HepG2 (cell line): ENCODE results near the gene BMF. TPM values are rescaled to one million over a fixed set of nuclear protein-coding genes. Genes with fewer than 3 reads are reported as not detected.

ENCODE experiments used
- BCL6 ChIP-seq: IDR thresholded peaks from 2 replicates; pipeline ENCODE4 v1.6.1; 2016; ENCODE audit warnings: missing genetic modification reagents, missing compliant biosample characterization
- DMAP1 ChIP-seq: IDR thresholded peaks from 2 replicates; pipeline ENCODE4 v1.6.1; 2016
- DPF2 ChIP-seq: sonication (generic); formaldehyde crosslinking; IDR thresholded peaks from 2 replicates; pipeline ENCODE4 v1.4.0; 2020; ENCODE audit warnings: mild to moderate bottlenecking, low read depth, missing genetic modification reagents, borderline replicate concordance
- HDAC1 ChIP-seq: sonication (generic); formaldehyde crosslinking; IDR thresholded peaks from 2 replicates; pipeline ENCODE4 v1.5.1; 2020; ENCODE audit warnings: mild to moderate bottlenecking, missing genetic modification reagents
- HNRNPLL ChIP-seq: fragments of 200-400 bp; formaldehyde crosslinking; IDR thresholded peaks from 2 replicates; pipeline ENCODE4 v1.6.1; 2017; ENCODE audit warnings: mild to moderate bottlenecking, low read depth, low read length; ENCODE audit not compliant: poor library complexity, severe bottlenecking
- MYNN ChIP-seq: sonication (generic); formaldehyde crosslinking; IDR thresholded peaks from 2 replicates; pipeline ENCODE4 v1.4.0; 2020; ENCODE audit warnings: mild to moderate bottlenecking, low read depth, missing genetic modification reagents
- NR2C2 ChIP-seq: sonication (generic); formaldehyde crosslinking; IDR thresholded peaks from 2 replicates; pipeline ENCODE4 v1.4.0; 2020; ENCODE audit warnings: missing genetic modification reagents, mild to moderate bottlenecking, moderate library complexity, borderline replicate concordance
- SMYD3 ChIP-seq: sonication (generic); formaldehyde crosslinking; IDR thresholded peaks from 2 replicates; pipeline ENCODE4 v1.8.1; 2023; ENCODE audit warnings: mild to moderate bottlenecking, missing genetic modification reagents
- SNAPC2 ChIP-seq: sonication (generic); formaldehyde crosslinking; IDR thresholded peaks from 2 replicates; pipeline ENCODE4 v1.8.1; 2022; ENCODE audit warnings: mild to moderate bottlenecking, missing genetic modification reagents
- STAT5B ChIP-seq: sonication (generic); formaldehyde crosslinking; IDR thresholded peaks from 2 replicates; pipeline ENCODE4 v1.4.0; 2020; ENCODE audit warnings: missing genetic modification reagents
- TEAD3 ChIP-seq: optimal IDR thresholded peaks from 2 replicates; pipeline ENCODE3; 2016; ENCODE audit warnings: borderline replicate concordance
- THYN1 ChIP-seq: sonication (generic); formaldehyde crosslinking; IDR thresholded peaks from 2 replicates; pipeline ENCODE4 v1.8.1; 2023; ENCODE audit warnings: low read depth, mild to moderate bottlenecking, moderate library complexity, missing genetic modification reagents, borderline replicate concordance
- ZKSCAN8 ChIP-seq: IDR thresholded peaks from 2 replicates; pipeline ENCODE4 v1.6.1; 2016; ENCODE audit warnings: borderline replicate concordance, missing genetic modification reagents, missing compliant biosample characterization
- ZMYM2 ChIP-seq: sonication (generic); formaldehyde crosslinking; IDR thresholded peaks from 2 replicates; pipeline ENCODE4 v1.8.0; 2022; ENCODE audit warnings: mild to moderate bottlenecking, missing genetic modification reagents
- ZNF607 ChIP-seq: sonication (generic); formaldehyde crosslinking; IDR thresholded peaks from 2 replicates; pipeline ENCODE4 v1.5.1; 2020; ENCODE audit warnings: missing genetic modification reagents, mild to moderate bottlenecking, borderline replicate concordance
- polyA plus RNA-seq, 8 experiments: library from polyadenylated mRNA; depleted of rRNA in 3 of 8; stranded (reverse) in 7 of 8; unstranded in 1 of 8; fragments of >200 nt; fragmentation: Illumina TruSeq in 4 of 8; extraction: Trizol in 4 of 8; gene quantifications; 2 replicates each; pipeline versions ENCODE4 v1.2.1 to v1.2.3, GENCODE V29; 2011 to 2016; ENCODE audit warnings: low read depth in 4 of 8, missing spikeins in 1 of 8, mixed read lengths in 1 of 8; ENCODE audit not compliant: insufficient read depth in 1 of 8
- total RNA-seq, 5 experiments: library from RNA; depleted of rRNA; stranded (reverse); fragments of >200 nt; fragmentation: Illumina TruSeq; extraction: Trizol; gene quantifications; 2 replicates each; pipeline ENCODE4 v1.2.3, GENCODE V29; 2016; ENCODE audit warnings: low read depth in 1 of 5
- TF ChIP-seq, protein P1 (sequence below): sonication (generic); formaldehyde crosslinking; IDR thresholded peaks from 2 replicates; pipeline ENCODE4 v1.4.0; 2020; ENCODE audit warnings: mild to moderate bottlenecking, missing genetic modification reagents, borderline replicate concordance
- TF ChIP-seq, protein P2 (sequence below), 2 experiments: IDR thresholded peaks; 2 replicates each; pipeline ENCODE4 v1.6.1; 2011 to 2012; ENCODE audit warnings: low read length in 2 of 2, borderline replicate concordance in 1 of 2, low read depth in 1 of 2, mild to moderate bottlenecking in 1 of 2, moderate library complexity in 1 of 2
- TF ChIP-seq, protein P3 (sequence below): sonication (generic); formaldehyde crosslinking; IDR thresholded peaks from 2 replicates; pipeline ENCODE4 v1.8.0; 2023; ENCODE audit warnings: mild to moderate bottlenecking, missing genetic modification reagents
- TF ChIP-seq, protein P4 (sequence below): sonication (generic); formaldehyde crosslinking; conservative IDR thresholded peaks from 2 replicates; pipeline ENCODE4 v1.4.0; 2020; ENCODE audit warnings: missing genetic modification reagents

The BMF gene
- total and polyA plus RNA-seq, 2 of the 13 experiments (the other 11 are each of a cell fraction or from before 2014, with no cell fraction given): 8.7 to 15.9 TPM

DNA sequence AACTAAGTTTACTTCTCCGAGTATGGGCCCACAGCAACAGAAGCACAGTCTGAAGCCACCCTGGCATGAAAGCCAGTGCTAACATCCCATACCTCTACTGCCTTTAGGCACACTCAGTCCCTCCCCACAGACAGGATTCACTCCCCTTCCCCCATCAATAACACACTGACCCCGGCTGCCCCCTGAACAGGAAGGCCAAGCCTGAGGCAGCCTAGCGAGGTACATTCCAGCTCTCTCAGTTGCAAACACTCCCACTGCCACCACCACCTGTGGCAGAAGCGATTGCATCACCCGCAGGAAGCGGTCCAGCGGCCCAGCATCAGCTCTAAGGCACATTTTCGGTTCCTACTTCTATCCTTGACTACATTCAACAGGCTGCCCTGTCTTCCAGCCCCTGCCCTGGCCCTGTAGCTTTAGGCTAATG lies 7.0 kb upstream of the BMF start (continued):
- TF ChIP-seq, protein P1, sequence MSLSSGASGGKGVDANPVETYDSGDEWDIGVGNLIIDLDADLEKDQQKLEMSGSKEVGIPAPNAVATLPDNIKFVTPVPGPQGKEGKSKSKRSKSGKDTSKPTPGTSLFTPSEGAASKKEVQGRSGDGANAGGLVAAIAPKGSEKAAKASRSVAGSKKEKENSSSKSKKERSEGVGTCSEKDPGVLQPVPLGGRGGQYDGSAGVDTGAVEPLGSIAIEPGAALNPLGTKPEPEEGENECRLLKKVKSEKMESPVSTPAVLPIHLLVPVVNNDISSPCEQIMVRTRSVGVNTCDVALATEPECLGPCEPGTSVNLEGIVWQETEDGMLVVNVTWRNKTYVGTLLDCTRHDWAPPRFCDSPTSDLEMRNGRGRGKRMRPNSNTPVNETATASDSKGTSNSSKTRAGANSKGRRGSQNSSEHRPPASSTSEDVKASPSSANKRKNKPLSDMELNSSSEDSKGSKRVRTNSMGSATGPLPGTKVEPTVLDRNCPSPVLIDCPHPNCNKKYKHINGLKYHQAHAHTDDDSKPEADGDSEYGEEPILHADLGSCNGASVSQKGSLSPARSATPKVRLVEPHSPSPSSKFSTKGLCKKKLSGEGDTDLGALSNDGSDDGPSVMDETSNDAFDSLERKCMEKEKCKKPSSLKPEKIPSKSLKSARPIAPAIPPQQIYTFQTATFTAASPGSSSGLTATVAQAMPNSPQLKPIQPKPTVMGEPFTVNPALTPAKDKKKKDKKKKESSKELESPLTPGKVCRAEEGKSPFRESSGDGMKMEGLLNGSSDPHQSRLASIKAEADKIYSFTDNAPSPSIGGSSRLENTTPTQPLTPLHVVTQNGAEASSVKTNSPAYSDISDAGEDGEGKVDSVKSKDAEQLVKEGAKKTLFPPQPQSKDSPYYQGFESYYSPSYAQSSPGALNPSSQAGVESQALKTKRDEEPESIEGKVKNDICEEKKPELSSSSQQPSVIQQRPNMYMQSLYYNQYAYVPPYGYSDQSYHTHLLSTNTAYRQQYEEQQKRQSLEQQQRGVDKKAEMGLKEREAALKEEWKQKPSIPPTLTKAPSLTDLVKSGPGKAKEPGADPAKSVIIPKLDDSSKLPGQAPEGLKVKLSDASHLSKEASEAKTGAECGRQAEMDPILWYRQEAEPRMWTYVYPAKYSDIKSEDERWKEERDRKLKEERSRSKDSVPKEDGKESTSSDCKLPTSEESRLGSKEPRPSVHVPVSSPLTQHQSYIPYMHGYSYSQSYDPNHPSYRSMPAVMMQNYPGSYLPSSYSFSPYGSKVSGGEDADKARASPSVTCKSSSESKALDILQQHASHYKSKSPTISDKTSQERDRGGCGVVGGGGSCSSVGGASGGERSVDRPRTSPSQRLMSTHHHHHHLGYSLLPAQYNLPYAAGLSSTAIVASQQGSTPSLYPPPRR (CRISPR knock-in tag): no peak
- peak; percentile 40; the same call in 1 of the 2 replicates for TF ChIP-seq BCL6
- TF ChIP-seq DPF2: 0 out of 2 replicates have a peak, but pooled peaks have one; percentile 34
- TF ChIP-seq NR2C2: peak; percentile 50; the same call in 1 of the 2 replicates
- peak; percentile 46; the same call in 1 of the 2 replicates for TF ChIP-seq DMAP1 (CRISPR knock-in tag)
- TF ChIP-seq, protein P2, sequence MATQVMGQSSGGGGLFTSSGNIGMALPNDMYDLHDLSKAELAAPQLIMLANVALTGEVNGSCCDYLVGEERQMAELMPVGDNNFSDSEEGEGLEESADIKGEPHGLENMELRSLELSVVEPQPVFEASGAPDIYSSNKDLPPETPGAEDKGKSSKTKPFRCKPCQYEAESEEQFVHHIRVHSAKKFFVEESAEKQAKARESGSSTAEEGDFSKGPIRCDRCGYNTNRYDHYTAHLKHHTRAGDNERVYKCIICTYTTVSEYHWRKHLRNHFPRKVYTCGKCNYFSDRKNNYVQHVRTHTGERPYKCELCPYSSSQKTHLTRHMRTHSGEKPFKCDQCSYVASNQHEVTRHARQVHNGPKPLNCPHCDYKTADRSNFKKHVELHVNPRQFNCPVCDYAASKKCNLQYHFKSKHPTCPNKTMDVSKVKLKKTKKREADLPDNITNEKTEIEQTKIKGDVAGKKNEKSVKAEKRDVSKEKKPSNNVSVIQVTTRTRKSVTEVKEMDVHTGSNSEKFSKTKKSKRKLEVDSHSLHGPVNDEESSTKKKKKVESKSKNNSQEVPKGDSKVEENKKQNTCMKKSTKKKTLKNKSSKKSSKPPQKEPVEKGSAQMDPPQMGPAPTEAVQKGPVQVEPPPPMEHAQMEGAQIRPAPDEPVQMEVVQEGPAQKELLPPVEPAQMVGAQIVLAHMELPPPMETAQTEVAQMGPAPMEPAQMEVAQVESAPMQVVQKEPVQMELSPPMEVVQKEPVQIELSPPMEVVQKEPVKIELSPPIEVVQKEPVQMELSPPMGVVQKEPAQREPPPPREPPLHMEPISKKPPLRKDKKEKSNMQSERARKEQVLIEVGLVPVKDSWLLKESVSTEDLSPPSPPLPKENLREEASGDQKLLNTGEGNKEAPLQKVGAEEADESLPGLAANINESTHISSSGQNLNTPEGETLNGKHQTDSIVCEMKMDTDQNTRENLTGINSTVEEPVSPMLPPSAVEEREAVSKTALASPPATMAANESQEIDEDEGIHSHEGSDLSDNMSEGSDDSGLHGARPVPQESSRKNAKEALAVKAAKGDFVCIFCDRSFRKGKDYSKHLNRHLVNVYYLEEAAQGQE (IDR thresholded peaks at IDR 0.05; ENCODE audit: borderline replicate concordance in 1 of 2, low read depth in 1 of 2, low read length in 2 of 2): no peak
- no peak for TF ChIP-seq SMYD3 (CRISPR knock-in tag)
- no peak for TF ChIP-seq SNAPC2 (CRISPR knock-in tag)
- TF ChIP-seq HDAC1 (CRISPR knock-in tag): peak; percentile 75
- TF ChIP-seq ZMYM2 (CRISPR knock-in tag): no peak
- TF ChIP-seq TEAD3 (CRISPR knock-in tag): peak; percentile 97
- no peak for TF ChIP-seq ZKSCAN8 (CRISPR knock-in tag)
- TF ChIP-seq THYN1: no peak
- TF ChIP-seq STAT5B (CRISPR knock-in tag): no peak
- TF ChIP-seq, protein P3, sequence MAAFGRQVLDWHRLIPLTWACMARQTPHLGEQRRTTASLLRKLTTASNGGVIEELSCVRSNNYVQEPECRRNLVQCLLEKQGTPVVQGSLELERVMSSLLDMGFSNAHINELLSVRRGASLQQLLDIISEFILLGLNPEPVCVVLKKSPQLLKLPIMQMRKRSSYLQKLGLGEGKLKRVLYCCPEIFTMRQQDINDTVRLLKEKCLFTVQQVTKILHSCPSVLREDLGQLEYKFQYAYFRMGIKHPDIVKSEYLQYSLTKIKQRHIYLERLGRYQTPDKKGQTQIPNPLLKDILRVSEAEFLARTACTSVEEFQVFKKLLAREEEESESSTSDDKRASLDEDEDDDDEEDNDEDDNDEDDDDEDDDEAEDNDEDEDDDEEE (CRISPR knock-in tag): no peak
- TF ChIP-seq MYNN (CRISPR knock-in tag): no peak
- TF ChIP-seq, protein P4, sequence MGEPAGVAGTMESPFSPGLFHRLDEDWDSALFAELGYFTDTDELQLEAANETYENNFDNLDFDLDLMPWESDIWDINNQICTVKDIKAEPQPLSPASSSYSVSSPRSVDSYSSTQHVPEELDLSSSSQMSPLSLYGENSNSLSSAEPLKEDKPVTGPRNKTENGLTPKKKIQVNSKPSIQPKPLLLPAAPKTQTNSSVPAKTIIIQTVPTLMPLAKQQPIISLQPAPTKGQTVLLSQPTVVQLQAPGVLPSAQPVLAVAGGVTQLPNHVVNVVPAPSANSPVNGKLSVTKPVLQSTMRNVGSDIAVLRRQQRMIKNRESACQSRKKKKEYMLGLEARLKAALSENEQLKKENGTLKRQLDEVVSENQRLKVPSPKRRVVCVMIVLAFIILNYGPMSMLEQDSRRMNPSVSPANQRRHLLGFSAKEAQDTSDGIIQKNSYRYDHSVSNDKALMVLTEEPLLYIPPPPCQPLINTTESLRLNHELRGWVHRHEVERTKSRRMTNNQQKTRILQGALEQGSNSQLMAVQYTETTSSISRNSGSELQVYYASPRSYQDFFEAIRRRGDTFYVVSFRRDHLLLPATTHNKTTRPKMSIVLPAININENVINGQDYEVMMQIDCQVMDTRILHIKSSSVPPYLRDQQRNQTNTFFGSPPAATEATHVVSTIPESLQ: no peak
- TF ChIP-seq ZNF607 (CRISPR knock-in tag): no peak
- TF ChIP-seq HNRNPLL: no peak
